Spinal cord (tissue), 10 donors: ENCODE data around the gene FLG. TPM values are rescaled to one million over a fixed set of nuclear protein-coding genes. Genes with fewer than 3 reads are reported as not detected.

Experiments
- DNase-seq, 6 donors: peaks; one replicate each; pipeline versions ENCODE4 v3.0.0 to v3.0.0-alpha.2; 2013 to 2015; ENCODE audit warnings: low spot score in 6 of 6, low read depth in 4 of 6
- H3K27ac ChIP-seq: one replicate; pipeline ENCODE4 v1.5.1; 2013; ENCODE audit warnings: low read depth, low read length, control low read depth
- H3K27me3 ChIP-seq: one replicate; pipeline ENCODE4 v1.6.1; 2013; ENCODE audit warnings: low read length; ENCODE audit not compliant: control insufficient read depth, insufficient read depth
- H3K36me3 ChIP-seq: one replicate; pipeline ENCODE4 v1.6.1; 2013; ENCODE audit warnings: low read length; ENCODE audit not compliant: control insufficient read depth, insufficient read depth
- H3K4me1 ChIP-seq: one replicate; pipeline ENCODE4 v1.6.1; 2013; ENCODE audit warnings: low read length; ENCODE audit not compliant: control insufficient read depth, insufficient read depth
- H3K4me3 ChIP-seq: one replicate; pipeline ENCODE4 v1.5.1; 2013; ENCODE audit warnings: low read depth, low read length, control low read depth
- H3K9me3 ChIP-seq: one replicate; pipeline ENCODE4 v1.6.1; 2013; ENCODE audit warnings: low read length; ENCODE audit not compliant: control insufficient read depth, insufficient read depth
- WGBS: methylation state at CpG from one replicate; pipeline ENCODE4 v1.1.5; 2013; ENCODE audit warnings: missing lambda C conversion rate; ENCODE audit not compliant: insufficient coverage; 5-methylcytosine and 5-hydroxymethylcytosine counted together
- long read RNA-seq, 4 donors: transcript quantifications; one replicate each; lab custom pipeline, GENCODE V29; 2026
- polyA plus RNA-seq, 2 donors: library from polyadenylated mRNA; unstranded; fragments of 120-200 nt; gene quantifications; one replicate each; pipeline ENCODE4 v1.2.1, GENCODE V29; 2013; ENCODE audit not compliant: insufficient read length in 2 of 2
- total RNA-seq, 2 donors: library from RNA; depleted of rRNA in 1 of 2; stranded (reverse); fragments of 120-200 nt in 1 of 2; fragments of >200 nt in 1 of 2; gene quantifications; one replicate each; pipeline versions ENCODE4 v1.2.3 to v1.2.4, GENCODE V29; 2013 to 2014
- donor health status: healthy.

FLG gene
- under 1 TPM in 1 of 2 donors, not detected in 1; under 0.01 TPM for total RNA-seq
- 1 to 10 TPM; 3.1 to 3.7 TPM for polyA plus RNA-seq
- long read RNA-seq, donor 1: 0 reads
- long read RNA-seq, donor 2: 0 reads
- long read RNA-seq, donor 3: 0 reads
- long read RNA-seq, donor 4: 0 reads

DNA sequence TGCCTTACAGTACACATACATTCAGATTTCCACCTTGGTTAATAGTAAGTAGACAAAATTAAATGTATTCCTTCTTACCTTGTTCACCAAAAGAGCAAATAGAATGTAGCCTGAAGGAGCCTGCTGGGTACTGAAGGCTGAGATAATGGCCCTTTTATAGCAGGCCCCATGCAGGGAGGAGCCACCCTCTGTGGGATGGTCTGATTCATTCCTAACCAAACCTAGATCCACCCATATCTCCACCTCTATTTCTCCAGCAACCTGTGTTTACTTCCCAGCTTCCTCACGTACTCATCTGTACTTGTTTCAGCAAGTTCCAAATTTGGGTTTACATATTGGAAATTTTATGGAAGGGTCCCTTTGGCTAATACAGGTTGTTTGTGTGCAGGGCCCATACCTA is at the start of gene FLG:
Gene FLG, minus strand, starts transcription at position 129 of the 400 bp plus-strand sequence. CDS start 9,783 bp downstream, outside the sequence.
- Histone ChIP-seq H3K9me3 (no peaks in the 10 kb centered on the region), H3K36me3 (no peaks in the 10 kb centered on the region), H3K27me3 (no peaks in the 10 kb centered on the region), H3K4me3 (no peak within 1 kb of the TSS), H3K4me1 (no peaks in the 10 kb centered on the region), H3K27ac (no peak within 1 kb of the TSS)
- DNase-seq: no peak
- WGBS: no CpG with 5 or more reads among the region's 1 CpG

DNA sequence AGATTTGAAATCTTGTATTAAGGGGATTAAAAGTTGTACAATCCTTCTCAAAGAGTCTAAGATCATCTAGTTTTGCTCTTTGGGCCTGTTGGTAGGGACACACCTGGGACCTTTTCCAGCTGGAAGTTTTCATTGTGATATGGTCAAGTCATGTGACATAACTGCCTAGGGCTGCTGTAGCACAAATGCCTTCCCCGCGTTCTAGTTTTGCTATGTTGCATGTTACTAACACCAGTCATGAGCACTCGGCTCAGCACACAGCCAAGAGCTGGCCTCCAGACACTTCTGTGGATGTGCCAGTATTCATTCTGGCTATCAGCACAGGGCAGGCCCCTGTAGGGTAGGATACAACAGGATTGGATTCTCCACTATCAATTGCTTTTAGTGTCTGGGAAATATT is 49.4 kb upstream of the FLG start:
- no peak overlapping the region for H3K27ac ChIP-seq
- WGBS: 83% methylated on average over 3 of the region's 3 CpGs
- no peak for DNase-seq

DNA sequence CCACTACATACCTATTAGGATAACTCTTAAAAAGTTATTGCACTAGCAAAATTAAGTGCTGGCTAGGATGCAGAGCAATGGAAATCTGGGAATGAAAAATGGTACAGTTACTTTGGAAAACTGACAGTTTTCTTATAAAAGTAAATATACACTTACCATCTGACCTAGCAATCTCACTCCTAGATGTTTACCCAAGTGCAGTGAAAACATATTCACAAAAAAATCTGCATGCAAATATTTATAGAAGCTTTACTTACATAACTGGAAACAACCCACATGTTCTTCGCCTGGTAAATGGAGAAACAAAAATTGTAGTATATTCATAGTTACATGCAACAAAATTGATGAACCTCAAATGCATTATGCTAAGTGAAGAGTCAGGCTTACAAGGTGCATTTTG is 47.6 kb upstream of the FLG start:
- Histone ChIP-seq H3K4me3 (no peak overlapping the region), H3K9me3 (peaks cover 4% of the 10 kb centered on the region), H3K4me1 (no peaks in the 10 kb centered on the region), H3K36me3 (no peaks in the 10 kb centered on the region), H3K27ac (no peak overlapping the region), H3K27me3 (no peaks in the 10 kb centered on the region)
- WGBS: no CpG with 5 or more reads among the region's 1 CpG
- no peak for DNase-seq

More for the DNA sequence above, 49.4 kb upstream of the FLG start:
- H3K27me3 ChIP-seq: no peaks in the 10 kb centered on the region
- H3K4me3 ChIP-seq: no peak overlapping the region
- H3K36me3 ChIP-seq: no peaks in the 10 kb centered on the region
- no peaks in the 10 kb centered on the region for H3K4me1 ChIP-seq
- no peaks in the 10 kb centered on the region for H3K9me3 ChIP-seq

DNA sequence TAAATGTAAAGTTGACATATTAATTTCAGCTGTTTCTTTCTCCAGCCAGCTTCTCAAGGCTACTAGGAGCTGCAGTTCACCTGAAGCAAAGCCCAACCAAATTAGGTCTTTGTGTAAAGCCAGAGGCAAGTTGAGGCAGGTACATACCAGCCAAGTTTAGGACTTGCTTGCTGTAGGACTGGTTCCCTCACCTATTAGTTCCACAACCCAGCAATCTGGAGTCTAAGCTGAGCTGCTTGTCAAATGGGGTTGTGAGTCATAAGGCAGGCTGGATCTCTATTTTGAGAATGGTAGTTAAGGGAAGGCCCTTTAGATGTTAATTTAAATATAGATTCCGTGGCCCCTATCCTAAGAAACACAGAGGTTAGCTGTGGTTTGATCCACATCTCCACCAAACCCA is 42.4 kb upstream of the FLG start:
- no peaks in the 10 kb centered on the region for H3K36me3 ChIP-seq
- peaks cover 4% of the 10 kb centered on the region for H3K9me3 ChIP-seq
- no peaks in the 10 kb centered on the region for H3K4me1 ChIP-seq
- no peaks in the 10 kb centered on the region for H3K27me3 ChIP-seq
- H3K27ac ChIP-seq: no peak overlapping the region
- no peak overlapping the region for H3K4me3 ChIP-seq
- no peak for DNase-seq
- no CpG with 5 or more reads among the region's 1 CpG for WGBS

DNA sequence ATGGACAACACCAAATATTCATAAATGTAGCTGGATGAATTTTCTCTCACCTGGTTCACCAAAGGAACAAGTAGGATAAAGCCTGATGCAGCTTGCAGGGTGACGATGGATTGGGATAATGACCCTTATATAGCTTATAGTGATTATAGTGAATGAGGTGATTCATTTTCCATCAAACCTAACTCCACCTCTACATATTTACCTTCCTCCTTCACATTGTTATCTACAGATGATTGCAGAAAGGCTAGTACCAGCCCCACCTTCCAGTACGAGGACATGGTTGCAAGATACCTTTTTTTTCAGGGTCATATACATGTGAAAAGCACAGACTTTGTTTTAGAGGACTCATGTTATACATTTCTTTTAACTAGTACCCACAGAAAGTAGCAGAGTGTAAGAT is 34.9 kb upstream of the FLG start, which contains the start of gene FLG2:
Gene FLG2, minus strand, starts transcription at position 101 of the 400 bp plus-strand sequence. CDS start 1,122 bp downstream, outside the sequence.
- no peaks in the 10 kb centered on the region for H3K9me3 ChIP-seq
- no peak within 1 kb of the TSS for H3K27ac ChIP-seq
- no peak for DNase-seq
- no CpG with 5 or more reads among the region's 2 CpGs for WGBS
- no peaks in the 10 kb centered on the region for H3K36me3 ChIP-seq
- no peak within 1 kb of the TSS for H3K4me3 ChIP-seq
- no peaks in the 10 kb centered on the region for H3K4me1 ChIP-seq
- no peaks in the 10 kb centered on the region for H3K27me3 ChIP-seq

DNA sequence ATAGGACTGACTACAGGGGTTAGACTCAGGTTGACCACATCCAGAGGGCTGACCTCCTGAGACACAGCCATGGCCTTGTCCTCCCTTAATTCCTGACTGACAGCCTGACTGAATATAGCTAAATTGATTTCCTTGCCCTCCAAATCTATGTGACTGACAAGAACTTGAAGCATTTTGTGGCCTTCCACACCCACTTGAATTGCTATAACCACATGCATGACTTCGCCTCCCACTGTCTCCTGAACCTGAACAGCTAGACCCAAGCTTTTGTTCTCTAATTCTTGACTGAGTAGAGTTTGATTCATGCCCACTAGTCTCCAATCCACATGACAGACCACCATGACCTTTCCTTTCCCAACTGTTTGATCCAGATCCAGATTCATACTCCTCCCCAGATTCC is 31.7 kb upstream of the FLG start:
- 20% methylated on average over 1 of the region's 1 CpG for WGBS
- DNase-seq: no peak
- Histone ChIP-seq H3K36me3 (no peaks in the 10 kb centered on the region), H3K4me1 (no peaks in the 10 kb centered on the region), H3K27me3 (no peaks in the 10 kb centered on the region), H3K9me3 (no peaks in the 10 kb centered on the region), H3K27ac (no peak overlapping the region), H3K4me3 (no peak overlapping the region)

DNA sequence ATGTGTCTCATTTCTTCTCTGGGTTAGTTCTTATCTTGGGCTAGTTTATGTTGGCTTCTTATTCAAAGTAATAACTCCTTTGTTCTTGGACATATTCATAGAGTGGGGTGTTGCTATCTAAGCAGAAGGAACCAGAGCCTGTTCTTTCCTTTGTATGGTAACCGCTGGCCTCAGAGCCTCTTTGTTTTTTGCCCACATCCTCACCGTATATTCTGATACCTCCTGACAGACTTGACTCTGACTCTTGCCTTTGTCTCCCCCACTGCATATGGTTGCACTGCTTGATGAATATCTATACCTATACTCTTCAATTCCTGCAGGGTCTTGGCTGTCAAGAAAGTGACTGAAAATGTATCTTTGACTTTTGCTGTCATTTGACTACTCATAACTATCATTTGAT is 24.6 kb upstream of the FLG start:
- H3K36me3 ChIP-seq: no peaks in the 10 kb centered on the region
- DNase-seq: no peak
- H3K27ac ChIP-seq: no peak overlapping the region
- no peaks in the 10 kb centered on the region for H3K27me3 ChIP-seq
- H3K4me1 ChIP-seq: no peaks in the 10 kb centered on the region
- 93% methylated on average over 2 of the region's 2 CpGs for WGBS
- H3K9me3 ChIP-seq: no peaks in the 10 kb centered on the region
- H3K4me3 ChIP-seq: no peak overlapping the region

DNA sequence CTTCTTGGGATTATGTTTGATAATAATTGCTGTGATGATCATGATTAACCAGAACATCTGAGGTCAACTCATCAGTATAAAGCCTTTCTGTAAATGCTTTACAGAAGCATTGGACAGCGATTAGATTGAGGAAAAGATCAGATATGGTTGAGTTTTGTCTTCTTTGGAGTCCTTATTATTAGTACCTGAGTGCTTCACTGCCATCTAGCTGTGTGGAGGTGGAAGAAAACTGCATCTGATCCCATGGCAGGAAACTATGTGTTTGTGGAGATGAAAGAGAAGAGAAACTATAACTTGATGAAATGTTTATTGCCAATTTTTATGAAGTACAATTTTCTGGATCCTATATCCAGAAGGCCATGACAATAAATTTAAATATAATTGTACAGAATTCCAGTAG is 23.4 kb upstream of the FLG start:
- no CpG with 5 or more reads among the region's 1 CpG for WGBS
- H3K36me3 ChIP-seq: no peaks in the 10 kb centered on the region
- H3K27ac ChIP-seq: no peak overlapping the region

GRCh38 chr1:152347116-152347728 is 22.2 kb upstream of the FLG start:
- H3K27ac ChIP-seq: no peak overlapping the region
- no peaks in the 10 kb centered on the region for H3K27me3 ChIP-seq
- H3K4me3 ChIP-seq: no peak overlapping the region
- whole genome bisulfite sequencing: no CpG with 5 or more reads among the region's 8 CpGs
- H3K9me3 ChIP-seq: no peaks in the 10 kb centered on the region
- DNase-seq: peak in 4 of 6 donors; percentile 12 to 66 (median 44)
- no peaks in the 10 kb centered on the region for H3K36me3 ChIP-seq
- no peaks in the 10 kb centered on the region for H3K4me1 ChIP-seq

More for the DNA sequence above, 23.4 kb upstream of the FLG start:
- H3K27me3 ChIP-seq: no peaks in the 10 kb centered on the region
- DNase-seq: no peak
- H3K4me3 ChIP-seq: no peak overlapping the region
- no peaks in the 10 kb centered on the region for H3K9me3 ChIP-seq
- H3K4me1 ChIP-seq: no peaks in the 10 kb centered on the region

DNA sequence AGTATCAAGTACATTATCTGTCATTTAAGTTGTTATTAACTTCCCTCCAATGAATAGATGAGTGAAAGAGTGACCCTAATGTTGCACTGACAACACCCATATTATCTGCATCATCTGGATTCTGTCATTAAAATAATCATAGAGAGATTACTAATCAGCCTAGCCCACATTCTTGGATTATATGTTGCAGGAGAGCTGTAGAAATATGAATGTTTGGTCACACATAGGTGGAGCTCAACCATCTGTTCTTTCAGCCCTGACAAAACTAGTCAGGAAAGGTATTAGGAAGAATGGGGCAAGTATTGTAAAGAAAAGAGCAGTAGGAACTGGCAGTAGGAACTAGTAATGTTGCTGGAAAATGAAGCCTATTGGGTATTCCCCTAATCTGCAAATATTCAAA is 19.4 kb upstream of the FLG start:
- no peak overlapping the region for H3K27ac ChIP-seq
- H3K27me3 ChIP-seq: no peaks in the 10 kb centered on the region
- no peak for DNase-seq
- H3K4me3 ChIP-seq: no peak overlapping the region
- H3K4me1 ChIP-seq: no peaks in the 10 kb centered on the region
- H3K36me3 ChIP-seq: no peaks in the 10 kb centered on the region
- H3K9me3 ChIP-seq: no peaks in the 10 kb centered on the region
